HepG2 (cell line): ENCODE results near the gene PPP2R2D. TPM values are rescaled to one million over a fixed set of nuclear protein-coding genes. Genes with fewer than 3 reads are reported as not detected.
A peak's percentile ranks its signal among the peaks of the same experiment; 100 is the strongest.

ENCODE experiments used
- ATAD3A ChIP-seq: sonication (generic); formaldehyde crosslinking; IDR thresholded peaks from 2 replicates; pipeline ENCODE4 v1.4.0; 2020; ENCODE audit warnings: missing genetic modification reagents
- CREM ChIP-seq, 2 experiments: sonication (generic) in 1 of 2; formaldehyde crosslinking in 1 of 2; IDR thresholded peaks; 2 replicates each; pipeline versions ENCODE4 v1.4.0 to v1.6.1; 2016 to 2020; ENCODE audit warnings: antibody characterized with exemption in 1 of 2, mild to moderate bottlenecking in 1 of 2, missing genetic modification reagents in 1 of 2
- HHEX ChIP-seq: IDR thresholded peaks from 2 replicates; pipeline ENCODE4 v1.6.1; 2016; ENCODE audit warnings: control low read depth
- HOXA3 ChIP-seq: sonication (generic); formaldehyde crosslinking; IDR thresholded peaks from 2 replicates; pipeline ENCODE4 v1.5.0; 2020; ENCODE audit warnings: missing genetic modification reagents
- HOXD1 ChIP-seq: sonication (generic); formaldehyde crosslinking; IDR thresholded peaks from 2 replicates; pipeline ENCODE4 v1.5.0; 2020; ENCODE audit warnings: missing genetic modification reagents
- IRX3 ChIP-seq: sonication (generic); formaldehyde crosslinking; IDR thresholded peaks from 2 replicates; pipeline ENCODE4 v1.8.1; 2023; ENCODE audit warnings: mild to moderate bottlenecking, low read depth, missing genetic modification reagents, borderline replicate concordance
- JUN ChIP-seq: sonication (generic); formaldehyde crosslinking; IDR thresholded peaks from 2 replicates; pipeline ENCODE4 v1.4.0; 2020; ENCODE audit warnings: mild to moderate bottlenecking, missing genetic modification reagents
- KLF16 ChIP-seq, 2 experiments: sonication (generic) in 1 of 2; formaldehyde crosslinking in 1 of 2; IDR thresholded peaks; 2 replicates each; pipeline versions ENCODE4 v1.6.1 to v1.8.0; 2016 to 2023; ENCODE audit warnings: missing genetic modification reagents in 2 of 2, missing compliant biosample characterization in 1 of 2
- MTA1 ChIP-seq: sonication (generic); formaldehyde crosslinking; IDR thresholded peaks from 2 replicates; pipeline ENCODE4 v1.4.0; 2020; ENCODE audit warnings: missing genetic modification reagents, mild to moderate bottlenecking, borderline replicate concordance
- NFKB2 ChIP-seq: sonication (generic); formaldehyde crosslinking; IDR thresholded peaks from 2 replicates; pipeline ENCODE4 v1.4.0; 2020; ENCODE audit warnings: missing genetic modification reagents, borderline replicate concordance
- NR0B2 ChIP-seq: sonication (generic); formaldehyde crosslinking; IDR thresholded peaks from 2 replicates; pipeline ENCODE4 v1.4.0; 2020; ENCODE audit warnings: mild to moderate bottlenecking, missing genetic modification reagents
- PHF20 ChIP-seq: sonication (generic); formaldehyde crosslinking; IDR thresholded peaks from 2 replicates; pipeline ENCODE4 v1.5.0; 2020; ENCODE audit warnings: mild to moderate bottlenecking, missing genetic modification reagents
- SOX13 ChIP-seq, 3 experiments: fragments of 450-650 bp in 1 of 3; sonication (generic) in 1 of 3; formaldehyde crosslinking in 1 of 3; IDR thresholded peaks in 2 of 3; conservative IDR thresholded peaks in 1 of 3; 2 replicates each; pipeline versions ENCODE4 v1.5.0 to v1.6.1; 2016 to 2020; ENCODE audit warnings: antibody characterized with exemption in 1 of 3, mild to moderate bottlenecking in 1 of 3, missing compliant biosample characterization in 1 of 3, missing genetic modification reagents in 1 of 3, moderate library complexity in 1 of 3
- SOX6 ChIP-seq, 2 experiments: fragments of 450-650 bp in 1 of 2; sonication (generic) in 1 of 2; formaldehyde crosslinking in 1 of 2; IDR thresholded peaks; 2 replicates each; pipeline versions ENCODE4 v1.4.0 to v1.6.1; 2017 to 2020; ENCODE audit warnings: antibody characterized with exemption in 1 of 2, mild to moderate bottlenecking in 1 of 2, missing genetic modification reagents in 1 of 2
- XBP1 ChIP-seq: sonication (generic); formaldehyde crosslinking; IDR thresholded peaks from 2 replicates; pipeline ENCODE4 v1.5.0; 2020; ENCODE audit warnings: missing genetic modification reagents
- XRCC5 ChIP-seq: fragments of 200-400 bp; formaldehyde crosslinking; optimal IDR thresholded peaks from 2 replicates; pipeline ENCODE3; 2017; ENCODE audit warnings: mild to moderate bottlenecking, low read length
- YEATS2 ChIP-seq: sonication (generic); formaldehyde crosslinking; IDR thresholded peaks from 2 replicates; pipeline ENCODE4 v1.4.0; 2020; ENCODE audit warnings: missing genetic modification reagents, borderline replicate concordance
- ZBTB46 ChIP-seq: sonication (generic); formaldehyde crosslinking; IDR thresholded peaks from 2 replicates; pipeline ENCODE4 v1.4.0; 2020; ENCODE audit warnings: mild to moderate bottlenecking, missing genetic modification reagents, borderline replicate concordance
- ZNF337 ChIP-seq: sonication (generic); formaldehyde crosslinking; IDR thresholded peaks from 2 replicates; pipeline ENCODE4 v1.5.1; 2020; ENCODE audit warnings: missing genetic modification reagents, low read depth, mild to moderate bottlenecking, borderline replicate concordance
- ZNF362 ChIP-seq: sonication (generic); formaldehyde crosslinking; IDR thresholded peaks from 2 replicates; pipeline ENCODE4 v1.4.0; 2020; ENCODE audit warnings: missing genetic modification reagents, mild to moderate bottlenecking, borderline replicate concordance
- ZNF530 ChIP-seq: sonication (generic); formaldehyde crosslinking; IDR thresholded peaks from 2 replicates; pipeline ENCODE4 v1.5.0; 2020; ENCODE audit warnings: low read depth, mild to moderate bottlenecking, missing genetic modification reagents
- ZNF569 ChIP-seq: sonication (generic); formaldehyde crosslinking; IDR thresholded peaks from 2 replicates; pipeline ENCODE4 v1.5.0; 2020; ENCODE audit warnings: mild to moderate bottlenecking, missing genetic modification reagents, moderate library complexity, borderline replicate concordance
- ZNF614 ChIP-seq: IDR thresholded peaks from 2 replicates; pipeline ENCODE4 v1.6.1; 2018; ENCODE audit warnings: missing biosample characterization, missing genetic modification reagents, inconsistent platforms, borderline replicate concordance
- ZNF660 ChIP-seq: sonication (generic); formaldehyde crosslinking; IDR thresholded peaks from 2 replicates; pipeline ENCODE4 v1.5.1; 2020; ENCODE audit warnings: mild to moderate bottlenecking, low read depth, missing genetic modification reagents, borderline replicate concordance
- ZNF766 ChIP-seq: sonication (generic); formaldehyde crosslinking; IDR thresholded peaks from 2 replicates; pipeline ENCODE4 v1.5.0; 2020; ENCODE audit warnings: missing genetic modification reagents, borderline replicate concordance
- ZSCAN29 ChIP-seq: sonication (generic); formaldehyde crosslinking; conservative IDR thresholded peaks from 2 replicates; pipeline ENCODE4 v1.4.0; 2020; ENCODE audit warnings: mild to moderate bottlenecking, missing genetic modification reagents
- polyA plus RNA-seq, 8 experiments: library from polyadenylated mRNA; depleted of rRNA in 3 of 8; stranded (reverse) in 7 of 8; unstranded in 1 of 8; fragments of >200 nt; fragmentation: Illumina TruSeq in 4 of 8; extraction: Trizol in 4 of 8; gene quantifications; 2 replicates each; pipeline versions ENCODE4 v1.2.1 to v1.2.3, GENCODE V29; 2011 to 2016; ENCODE audit warnings: low read depth in 4 of 8, missing spikeins in 1 of 8, mixed read lengths in 1 of 8; ENCODE audit not compliant: insufficient read depth in 1 of 8
- total RNA-seq, 5 experiments: library from RNA; depleted of rRNA; stranded (reverse); fragments of >200 nt; fragmentation: Illumina TruSeq; extraction: Trizol; gene quantifications; 2 replicates each; pipeline ENCODE4 v1.2.3, GENCODE V29; 2016; ENCODE audit warnings: low read depth in 1 of 5

Gene PPP2R2D
- total and polyA plus RNA-seq, 2 of the 13 experiments (the other 11 are each of a cell fraction or from before 2014, with no cell fraction given): 32.7 to 33.2 TPM

GRCh38 chr10:131997366-131998049 is 96.7 kb downstream of the PPP2R2D start (continued):
- TF ChIP-seq ZNF362 (CRISPR knock-in tag) (no peak), ZNF337 (CRISPR knock-in tag) (no peak), HOXA3 (CRISPR knock-in tag) (peak; percentile 74), JUN (CRISPR knock-in tag) (no peak), XBP1 (no peak), SOX13 (IDR thresholded peaks at IDR 0.05) (peak; percentile 96), SOX13 (CRISPR knock-in tag; conservative IDR thresholded peaks at IDR 0.05 in 1 of 2, IDR thresholded peaks at IDR 0.05 in 1 of 2) (peak in 1 of 2 experiments; percentile 99; a peak in 2 of 4 replicates), KLF16 (CRISPR knock-in tag; IDR thresholded peaks at IDR 0.05) (peak in 1 of 2 experiments; percentile 72; a peak in 1 of 4 replicates), ZNF569 (CRISPR knock-in tag) (no peak; the same call in 1 of the 2 replicates), IRX3 (CRISPR knock-in tag) (no peak), MTA1 (CRISPR knock-in tag) (peak; percentile 67), ATAD3A (CRISPR knock-in tag) (no peak), ZNF660 (CRISPR knock-in tag) (no peak), SOX6 (IDR thresholded peaks at IDR 0.05) (no peak), SOX6 (CRISPR knock-in tag; IDR thresholded peaks at IDR 0.05) (peak; percentile 100), PHF20 (peak; percentile 29; the same call in 1 of the 2 replicates), ZSCAN29 (CRISPR knock-in tag) (0 out of 2 replicates have a peak, but pooled peaks have one; percentile 70), ZNF766 (no peak; the same call in 1 of the 2 replicates), ZBTB46 (CRISPR knock-in tag) (no peak), YEATS2 (CRISPR knock-in tag) (0 out of 2 replicates have a peak, but pooled peaks have one; percentile 44), HOXD1 (CRISPR knock-in tag) (no peak), XRCC5 (peak; percentile 39), CREM (IDR thresholded peaks at IDR 0.05) (peak; percentile 61; the same call in 1 of the 2 replicates), CREM (CRISPR knock-in tag; IDR thresholded peaks at IDR 0.05) (no peak), NFKB2 (CRISPR knock-in tag) (no peak), ZNF614 (CRISPR knock-in tag) (peak; percentile 94), HHEX (CRISPR knock-in tag) (no peak; the same call in 1 of the 2 replicates), ZNF530 (CRISPR knock-in tag) (no peak), NR0B2 (CRISPR knock-in tag) (no peak)
